Measurements from ENCODE around the gene CHRNA5. TPM values are rescaled to one million over a fixed set of nuclear protein-coding genes. Genes with fewer than 3 reads are reported as not detected.

The CHRNA5 gene
- polyA plus RNA-seq, 1 donor from 2014 or later, result 6.8 TPM

- H3K4me3 ChIP-seq (ENCODE audit: low read length), result no peak overlapping the region
- H3F3A ChIP-seq (ENCODE audit: insufficient read depth, low read length, poor library complexity, severe bottlenecking), result no peaks in the 10 kb centered on the region
- no peaks in the 10 kb centered on the region for H3K36me3 ChIP-seq (ENCODE audit: insufficient read depth, low read length)
- H3K4me2 ChIP-seq (ENCODE audit: low read length), result no peak overlapping the region
- no peaks in the 10 kb centered on the region for H3K9me2 ChIP-seq (ENCODE audit: insufficient read depth, low read length)
- H2AFZ ChIP-seq (ENCODE audit: low read depth, low read length), result no peak overlapping the region
- H3K79me2 ChIP-seq (replicated peaks; ENCODE audit: insufficient read depth, low read length), result no peaks in the 10 kb centered on the region
- H3K27ac ChIP-seq (ENCODE audit: low read length), result no peak overlapping the region
- H3K9me3 ChIP-seq (ENCODE audit: low read length), result no peaks in the 10 kb centered on the region
- no peak overlapping the region for H3K9ac ChIP-seq (ENCODE audit: low read length)
- H3K27me3 ChIP-seq (ENCODE audit: insufficient read depth, low read depth, low read length), result peaks cover 28% of the 10 kb centered on the region
- no peak for TF ChIP-seq POLR2AphosphoS5 (IDR thresholded peaks at IDR 0.05)
- TF ChIP-seq MXI1 (conservative IDR thresholded peaks at IDR 0.05; ENCODE audit: poor library complexity, severe bottlenecking), result no peak
- TF ChIP-seq CTCF (IDR thresholded peaks at IDR 0.05; ENCODE audit: poor library complexity, severe bottlenecking), result no peak
- no peak for TF ChIP-seq REST (IDR thresholded peaks at IDR 0.05; ENCODE audit: borderline replicate concordance)
- no peak for TF ChIP-seq EZH2 (IDR thresholded peaks at IDR 0.05; ENCODE audit: borderline replicate concordance, insufficient read depth, low read length, poor library complexity, severe bottlenecking)
- no peak for TF ChIP-seq RAD21 (conservative IDR thresholded peaks at IDR 0.05)
- TF ChIP-seq EP300 (conservative IDR thresholded peaks at IDR 0.05; ENCODE audit: poor library complexity, severe bottlenecking), result no peak
- TF ChIP-seq TAF1 (IDR thresholded peaks at IDR 0.05; ENCODE audit: low read depth), result no peak
- TF ChIP-seq SMC3 (conservative IDR thresholded peaks at IDR 0.05; ENCODE audit: poor library complexity), result no peak
- H4K20me1 ChIP-seq (ENCODE audit: insufficient read depth), result no peaks in the 10 kb centered on the region
These were observed 51.2 kb downstream of the CHRNA5 start for GRCh38 chr15:78616506-78616905.

GRCh38 chr15:78617076-78617475, 51.8 kb downstream of the CHRNA5 start:
- no peaks in the 10 kb centered on the region for H3K9me3 ChIP-seq (ENCODE audit: low read length)
- H3K4me2 ChIP-seq (ENCODE audit: low read length), result no peak overlapping the region
- no peak overlapping the region for H3K27ac ChIP-seq (ENCODE audit: low read length)
- H3K79me2 ChIP-seq (replicated peaks; ENCODE audit: insufficient read depth, low read length), result no peaks in the 10 kb centered on the region
- TF ChIP-seq CTCF (IDR thresholded peaks at IDR 0.05; ENCODE audit: poor library complexity, severe bottlenecking) (no peak), POLR2AphosphoS5 (IDR thresholded peaks at IDR 0.05) (no peak), EP300 (conservative IDR thresholded peaks at IDR 0.05; ENCODE audit: poor library complexity, severe bottlenecking) (no peak)
- peaks cover 34% of the 10 kb centered on the region for H3K27me3 ChIP-seq (ENCODE audit: insufficient read depth, low read depth, low read length)
- H3K9me2 ChIP-seq (ENCODE audit: insufficient read depth, low read length), result no peaks in the 10 kb centered on the region
- H2AFZ ChIP-seq (ENCODE audit: low read depth, low read length), result no peak overlapping the region
- no peaks in the 10 kb centered on the region for H3F3A ChIP-seq (ENCODE audit: insufficient read depth, low read length, poor library complexity, severe bottlenecking)
- no peak overlapping the region for H3K4me3 ChIP-seq (ENCODE audit: low read length)
- no peaks in the 10 kb centered on the region for H3K36me3 ChIP-seq (ENCODE audit: insufficient read depth, low read length)
- H3K9ac ChIP-seq (ENCODE audit: low read length), result no peak overlapping the region
- no peaks in the 10 kb centered on the region for H4K20me1 ChIP-seq (ENCODE audit: insufficient read depth)
